ENCODE data around the gene PVALEF.

The PVALEF gene

GRCh38 chr17:81183807-81184206 lies 18.5 kb downstream of the PVALEF start:
- no peak for DNase-seq (ENCODE audit: low spot score)

- DNase-seq (ENCODE audit: low spot score), result no peak
Observed at GRCh38 chr17:81184555-81184954, 19.2 kb downstream of the PVALEF start.

GRCh38 chr17:81186203-81186602 lies 20.9 kb downstream of the PVALEF start:
- DNase-seq (ENCODE audit: low spot score), result no peak

GRCh38 chr17:81187120-81187519 lies 21.8 kb downstream of the PVALEF start:
- no peak for DNase-seq (ENCODE audit: low spot score)

- no peak for DNase-seq (ENCODE audit: low spot score)
Observed at GRCh38 chr17:81187586-81188490, 22.5 kb downstream of the PVALEF start.

- DNase-seq (ENCODE audit: low spot score), result no peak
Observed at GRCh38 chr17:81188491-81188840, 23.2 kb downstream of the PVALEF start.

- DNase-seq (ENCODE audit: low spot score), result no peak
Observed at GRCh38 chr17:81189016-81189415, 23.7 kb downstream of the PVALEF start.

- DNase-seq (ENCODE audit: low spot score), result peak; percentile 47
Observed at GRCh38 chr17:81189670-81190530, 24.6 kb downstream of the PVALEF start.

GRCh38 chr17:81190591-81190990 lies 25.3 kb downstream of the PVALEF start:
- no peak for DNase-seq (ENCODE audit: low spot score)

GRCh38 chr17:81191116-81191515 lies 25.8 kb downstream of the PVALEF start:
- no peak for DNase-seq (ENCODE audit: low spot score)

GRCh38 chr17:81191646-81192045 lies 26.3 kb downstream of the PVALEF start:
- DNase-seq (ENCODE audit: low spot score), result no peak

GRCh38 chr17:81192386-81193050 lies 27.2 kb downstream of the PVALEF start:
- no peak for DNase-seq (ENCODE audit: low spot score)

- DNase-seq (ENCODE audit: low spot score), result no peak
Observed at GRCh38 chr17:81193051-81193410, 27.7 kb downstream of the PVALEF start.

GRCh38 chr17:81193470-81194224 lies 28.3 kb downstream of the PVALEF start:
- no peak for DNase-seq (ENCODE audit: low spot score)

- DNase-seq (ENCODE audit: low spot score), result no peak
Observed at GRCh38 chr17:81194225-81194760, 29.0 kb downstream of the PVALEF start.

GRCh38 chr17:81194941-81195901 lies 29.9 kb downstream of the PVALEF start:
- DNase-seq (ENCODE audit: low spot score), result no peak

GRCh38 chr17:81195941-81196495 lies 30.7 kb downstream of the PVALEF start:
- DNase-seq (ENCODE audit: low spot score), result no peak

GRCh38 chr17:81196505-81197408 lies 31.4 kb downstream of the PVALEF start:
- DNase-seq (ENCODE audit: low spot score), result no peak

GRCh38 chr17:81197409-81197795 lies 32.1 kb downstream of the PVALEF start:
- no peak for DNase-seq (ENCODE audit: low spot score)
